Stimulated activated CD8-positive, alpha-beta memory T cell treated with anti-CD3 and anti-CD28 coated beads, Interleukin-12 subunit alpha, Interleukin-12 subunit beta, amount 100 ng/mL, for 1 hour (primary cell): ENCODE results near the gene DDOST.
"Not testable (repeated sequence)": the region's sequence is repeated elsewhere in the genome, so short reads cannot be mapped to it uniquely, and the experiment has no call there.

Experiments used
- DNase-seq: peaks from one replicate; pipeline ENCODE4 v3.0.0-alpha.2; 2020; ENCODE audit warnings: low read depth

Gene DDOST

GRCh38 chr1:20624709-20625108, 36.5 kb downstream of the DDOST start:
- DNase-seq = no peak

DNA sequence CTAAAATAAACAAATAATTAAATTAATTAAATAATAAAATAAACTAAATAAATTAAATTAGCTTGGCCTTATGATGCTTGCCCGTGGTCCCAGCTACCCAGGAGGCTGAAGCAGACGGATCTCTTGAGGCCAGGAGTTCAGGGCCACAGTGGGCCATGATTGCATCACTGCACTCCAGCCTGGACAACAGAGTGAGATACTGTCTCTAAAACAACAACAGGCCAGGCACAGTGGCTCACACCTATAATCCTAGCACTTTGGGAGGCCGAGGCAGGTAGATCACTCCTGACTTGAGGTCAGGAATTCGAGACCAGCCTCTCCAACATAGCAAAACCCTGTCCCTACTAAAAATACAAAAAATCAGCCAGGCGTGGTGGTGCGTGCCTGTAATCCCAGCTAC, 40.2 kb downstream of the DDOST start:
- no peak for DNase-seq

- DNase-seq = no peak
Observed at GRCh38 chr1:20619999-20620398, 41.2 kb downstream of the DDOST start.

- no peak for DNase-seq
Observed at GRCh38 chr1:20618550-20618949, 42.6 kb downstream of the DDOST start.

- no peak for DNase-seq
Observed at GRCh38 chr1:20616847-20617487, 44.2 kb downstream of the DDOST start.

DNA sequence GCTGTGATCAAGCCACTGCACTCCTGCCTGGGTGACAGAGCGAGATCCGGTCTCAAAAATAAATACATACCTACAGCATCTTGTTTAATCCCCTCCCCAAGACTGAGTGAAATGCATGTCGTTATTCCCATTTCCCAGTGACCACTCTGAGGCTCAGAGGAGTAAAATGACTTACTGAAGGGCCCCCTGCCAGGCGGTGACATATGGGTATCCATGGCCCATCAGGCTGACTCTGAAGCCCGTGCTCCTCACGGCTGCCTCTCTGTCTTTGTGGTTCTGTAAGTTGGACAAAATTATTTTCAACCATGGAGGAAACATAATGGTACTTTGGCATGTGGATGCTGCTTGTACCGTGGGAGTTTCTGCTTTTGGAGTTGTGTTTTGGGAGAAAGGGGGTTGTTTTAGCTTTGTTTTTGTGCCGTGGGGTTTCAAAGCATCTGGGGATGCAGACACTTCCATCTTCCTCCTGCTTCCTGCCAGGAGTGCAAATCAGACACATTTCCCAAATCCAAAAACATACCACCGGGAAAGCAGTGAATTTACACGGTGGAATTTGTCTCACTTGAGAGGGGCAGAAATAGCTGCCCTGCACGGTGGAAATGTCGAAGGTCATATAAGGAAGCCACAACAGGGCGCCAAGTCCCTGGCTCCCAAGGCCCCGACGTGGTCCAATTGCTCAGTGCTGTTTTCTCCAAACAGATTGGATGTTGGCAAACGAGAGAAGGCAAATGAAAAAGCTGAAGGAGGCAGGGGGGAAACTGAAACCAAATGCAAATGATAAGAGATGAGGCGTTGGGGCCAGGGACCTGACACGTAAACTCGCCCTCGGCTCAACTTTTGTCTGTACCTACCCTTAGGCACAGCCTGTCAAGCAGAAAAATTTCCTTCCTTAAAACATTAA, 45.0 kb downstream of the DDOST start:
- DNase-seq = no peak

DNA sequence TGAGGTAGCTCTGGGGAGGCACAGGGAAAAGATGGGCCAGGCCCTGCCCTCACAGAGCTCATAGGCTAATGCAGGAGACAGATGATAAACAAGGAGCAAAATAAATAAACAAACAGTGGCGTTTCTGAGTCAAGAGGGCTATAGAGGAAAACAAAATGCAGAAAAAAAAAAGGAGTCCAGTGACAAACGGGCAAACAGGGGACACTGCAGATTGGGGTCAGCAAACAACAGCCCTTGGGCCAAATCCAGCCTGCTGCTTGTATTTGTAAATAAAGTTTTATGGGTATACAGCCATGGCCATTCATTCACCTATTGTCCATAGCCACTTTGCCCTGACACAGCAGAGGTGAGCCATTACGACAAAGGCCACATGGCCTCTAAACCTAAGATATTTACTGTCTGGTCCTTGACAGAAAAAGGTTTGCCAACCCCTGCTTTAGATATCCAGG, 47.0 kb downstream of the DDOST start:
- DNase-seq = no peak

DNA sequence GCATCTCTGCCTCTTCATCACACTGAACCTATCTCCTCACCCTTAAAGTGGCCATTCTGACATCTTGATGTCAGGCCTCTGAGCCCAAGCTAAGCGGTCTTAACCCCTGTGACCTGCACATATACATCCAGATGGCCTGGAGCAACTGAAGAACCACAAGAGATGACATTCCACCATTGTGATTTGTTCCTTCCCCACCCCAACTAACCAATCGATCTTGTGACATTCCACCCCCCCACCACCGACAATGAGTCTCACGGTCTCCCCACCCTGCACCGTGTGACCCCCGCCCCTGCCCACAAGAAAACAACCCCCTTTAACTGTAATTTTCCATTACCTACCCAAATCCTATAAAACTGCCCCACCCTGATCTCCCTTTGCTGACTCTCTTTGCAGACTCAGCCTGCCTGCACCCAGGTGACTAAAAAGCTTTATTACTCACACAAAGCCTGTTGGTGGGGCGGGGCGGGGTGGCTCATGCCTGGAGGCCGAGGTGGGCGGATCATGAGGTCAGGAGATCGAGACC, 48.9 kb downstream of the DDOST start:
- no peak for DNase-seq

DNA sequence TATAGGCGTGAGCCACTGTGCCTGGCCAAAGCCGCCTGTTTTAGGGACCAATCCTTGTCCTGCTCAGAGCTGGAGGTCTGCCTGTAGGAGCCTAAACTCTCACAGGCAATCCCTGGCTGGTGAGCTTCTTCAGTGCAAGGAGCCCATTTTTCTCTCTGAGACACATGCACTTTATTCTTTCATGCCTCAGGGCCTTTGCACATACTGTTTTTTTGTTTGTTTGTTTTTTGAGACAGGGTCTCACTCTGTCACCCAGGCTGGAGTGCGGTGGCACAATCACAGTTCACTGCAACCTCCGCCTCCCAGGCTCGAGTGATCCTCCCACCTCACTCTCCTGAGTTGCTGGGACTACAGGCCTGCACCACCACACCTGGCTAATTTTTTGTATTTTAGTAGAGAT, 49.5 kb downstream of the DDOST start:
- DNase-seq = no peak

- DNase-seq = no peak
Observed at GRCh38 chr1:20610970-20611369, 50.2 kb downstream of the DDOST start.

DNA sequence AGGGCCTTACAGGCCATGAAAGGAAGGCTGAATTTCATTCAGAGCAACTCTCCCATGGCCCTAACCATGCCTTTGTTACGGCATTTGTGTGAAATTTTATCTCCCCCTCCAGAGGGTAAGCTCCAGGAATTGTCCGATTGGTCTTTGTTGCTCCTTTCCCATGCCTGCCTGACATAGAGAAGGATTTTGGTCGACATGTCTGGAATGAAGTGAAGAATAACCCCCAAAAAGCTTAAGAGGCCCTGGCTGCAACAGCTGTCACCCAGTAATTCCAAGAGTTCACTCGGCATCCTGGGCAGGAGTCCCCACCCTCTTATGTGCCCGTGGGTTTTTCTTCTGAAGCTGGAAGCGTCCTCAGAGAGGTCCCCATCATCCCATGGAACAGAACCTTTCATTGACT, 51.6 kb downstream of the DDOST start:
- no peak for DNase-seq

DNA sequence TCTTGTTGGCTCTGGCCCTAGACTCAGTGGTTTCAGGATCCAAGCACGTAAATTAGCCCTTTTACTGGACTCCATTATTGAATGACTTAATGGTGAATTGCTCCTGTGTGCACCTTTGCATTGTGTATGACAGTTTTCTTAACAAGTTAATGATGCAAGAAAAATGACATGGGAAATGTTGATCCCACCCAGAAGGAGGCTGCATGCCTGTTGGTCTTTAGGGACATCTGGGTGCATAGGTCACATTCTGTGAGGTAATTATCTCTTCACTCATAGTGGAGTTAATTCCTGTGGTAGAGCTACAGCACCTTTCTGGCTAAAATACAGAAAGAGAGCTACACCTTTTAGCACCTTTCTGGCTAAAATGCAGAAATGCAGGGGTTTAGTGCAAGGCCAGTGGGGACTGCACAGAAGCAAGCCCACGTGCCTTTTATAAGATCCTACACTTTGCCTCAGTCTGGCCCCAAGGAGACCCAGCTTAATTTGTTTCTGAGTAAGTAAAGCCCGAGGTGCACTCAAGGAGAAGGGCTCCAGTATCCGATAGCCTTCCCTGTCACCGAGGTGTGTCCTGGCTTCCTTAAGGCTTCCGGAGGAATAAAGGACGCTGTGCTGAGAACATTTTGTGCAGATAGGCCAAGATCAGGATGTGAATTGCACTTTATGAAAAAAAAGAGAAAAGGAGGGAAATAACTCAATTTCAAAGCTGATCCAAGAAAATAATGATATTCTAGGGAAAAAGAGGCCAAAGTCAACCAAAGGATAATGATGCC, 54.2 kb downstream of the DDOST start:
- not testable (repeated sequence) for DNase-seq

DNA sequence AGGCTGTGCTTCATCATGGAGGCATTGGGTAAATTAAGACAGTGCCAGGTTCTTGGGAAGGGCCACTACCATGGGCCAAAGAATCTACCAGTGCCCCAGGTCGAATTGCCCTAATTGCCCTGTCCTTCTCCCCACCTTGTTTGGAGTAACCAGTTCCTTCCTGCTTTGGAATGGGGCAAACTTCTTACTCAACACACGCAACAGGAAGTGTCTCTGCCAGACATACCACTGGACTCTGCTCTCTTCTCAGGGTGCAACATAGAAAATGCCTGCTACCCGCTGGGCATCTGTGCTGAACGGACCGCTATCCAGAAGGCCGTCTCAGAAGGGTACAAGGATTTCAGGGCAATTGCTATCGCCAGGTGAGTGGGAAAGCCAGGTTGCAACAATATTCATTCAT, 56.5 kb downstream of the DDOST start:
- no peak for DNase-seq

- no peak for DNase-seq
Observed at GRCh38 chr1:20603504-20604464, 57.4 kb downstream of the DDOST start.

DNA sequence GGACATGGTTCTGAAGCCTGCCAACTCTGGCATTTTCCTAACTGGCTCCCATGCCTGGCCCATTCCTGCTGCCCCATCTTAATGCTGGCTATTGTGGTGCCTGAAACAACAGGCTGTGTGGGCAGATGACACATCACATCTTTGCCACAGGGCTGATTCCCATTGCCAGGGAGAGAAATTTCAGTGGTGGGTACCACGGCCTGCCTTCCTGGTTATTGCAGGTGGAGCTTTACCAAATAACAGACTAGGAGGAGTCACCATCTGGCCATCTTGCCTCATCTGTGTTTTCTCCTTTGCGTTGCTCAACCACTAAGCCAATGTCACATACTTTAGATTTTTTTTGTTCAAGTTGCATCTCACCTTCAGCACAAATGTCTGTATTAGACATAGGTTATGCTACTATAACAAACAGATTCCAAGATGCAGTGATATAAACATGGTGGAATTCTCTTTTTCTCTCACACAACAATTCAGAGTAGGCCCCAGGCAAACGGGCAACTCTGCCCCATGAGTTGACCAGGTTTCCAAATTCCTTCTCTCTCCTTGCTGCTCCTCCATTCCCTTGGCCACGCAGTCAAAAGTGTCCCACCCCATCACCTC, 58.2 kb downstream of the DDOST start:
- DNase-seq = no peak
